ENCODE measurements around the gene NMRK1. TPM values are rescaled to one million over a fixed set of nuclear protein-coding genes. Genes with fewer than 3 reads are reported as not detected.

Gene NMRK1
- total RNA-seq (32.6 and 36.5 TPM in 2 replicates), polyA plus RNA-seq (17.4 and 24.3 TPM in 2 replicates), polyA minus RNA-seq (8.5 and 11.4 TPM in 2 replicates), Bru-seq, nascent RNA (percentile 62 among the genes with signal in this experiment), BruChase-seq, experiment 1, labeled RNA remaining after a 6-hour chase (percentile 67 among the genes with signal in this experiment), BruChase-seq, experiment 2, labeled RNA remaining after a 2-hour chase (percentile 72 among the genes with signal in this experiment)
- polyA plus RNA-seq (2011; cell fraction: cytosol; rRNA removed), result 22.9 and 29.4 TPM in 2 replicates
- polyA plus RNA-seq (2011; cell fraction: nucleus; rRNA removed), result 66.4 and 72.0 TPM in 2 replicates
- 12.1 and 17.9 TPM in 2 replicates for polyA plus RNA-seq (2012)
- polyA minus RNA-seq (2011; cell fraction: cytosol; rRNA and poly(A)+ RNA removed), result 3.9 TPM
- 16.8 and 22.8 TPM in 2 replicates for polyA minus RNA-seq (2011; cell fraction: nucleus; rRNA and poly(A)+ RNA removed)
- long read RNA-seq, transcript NMRK1-203 (10 exons, 2,050 nt), result minor isoform, 5 of 136 reads
- long read RNA-seq, transcript NMRK1-201 (9 exons, 1,185 nt), result major isoform, 41 of 136 reads
- long read RNA-seq, transcript NMRK1-205 (2 exons, 817 nt), result minor isoform, 31 of 136 reads
- long read RNA-seq, partial matches to known transcripts, result 19 of 136 reads
- long read RNA-seq, other reads (novel, unspliced or antisense), result 35 of 136 reads

DNA sequence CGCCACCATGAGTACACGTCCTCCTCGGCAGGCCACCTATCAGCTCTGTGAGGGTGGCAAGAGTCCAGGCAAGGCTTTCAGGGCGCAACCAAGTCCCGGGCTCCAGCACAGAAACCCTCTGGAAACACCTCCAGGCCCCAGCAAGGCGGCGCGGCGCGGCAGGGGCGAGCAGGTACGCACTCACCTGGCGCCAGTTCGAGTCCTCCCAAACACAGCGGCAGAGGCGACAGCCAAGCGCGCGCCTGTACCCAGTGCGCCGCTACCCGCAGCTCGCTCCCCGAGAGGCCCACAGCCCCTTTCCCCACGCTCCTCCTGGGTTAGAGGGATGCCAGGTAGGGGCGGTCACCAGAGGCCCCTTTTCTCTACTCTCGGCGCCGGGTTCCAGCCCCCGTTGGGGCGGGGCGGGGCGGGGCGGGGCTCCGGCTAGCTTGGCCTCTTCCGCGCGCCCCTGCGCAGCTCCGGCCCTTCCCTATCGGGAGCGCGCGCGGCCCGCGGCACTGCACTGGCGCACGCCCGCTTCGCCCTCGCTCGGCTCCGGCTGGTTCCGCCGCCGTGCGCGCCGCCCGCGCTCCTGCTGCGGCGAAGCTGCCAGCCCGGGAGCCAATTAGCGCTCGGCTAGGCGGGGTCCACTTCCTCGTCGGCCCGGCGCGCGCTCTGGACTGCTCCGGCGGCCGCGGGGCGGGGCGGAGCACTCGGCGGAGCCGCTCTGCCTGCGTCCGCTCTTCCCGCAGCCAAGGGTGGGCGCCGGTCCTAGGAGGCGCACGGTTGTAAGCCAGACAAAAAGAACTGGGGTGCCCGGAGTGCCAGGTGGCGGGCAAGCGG is at the start of gene NMRK1, which contains the start of gene OSTF1:
NMRK1 (minus strand) TSS at position 332 of the 822 bp plus-strand sequence. CDS start 5,040 bp downstream, outside the sequence.
OSTF1 (plus strand) TSS at position 691 of the 822 bp plus-strand sequence. CDS start 179 bp downstream, outside the sequence.
- FAIRE-seq, result peak; percentile 91
- BruUV-seq (replicated peaks), result TSS peak; percentile 75

More for the DNA sequence above, at the start of gene NMRK1, which contains the start of gene OSTF1:
- Histone ChIP-seq H3K4me1 (ENCODE audit: control insufficient read depth, extremely low read depth, insufficient read depth, low read length) (peaks cover 23% of the 10 kb centered on the region), H3K36me3 (ENCODE audit: control insufficient read depth in 2 of 2, extremely low read depth in 1 of 2, insufficient read depth in 2 of 2, low read length in 2 of 2) (no peaks in the 10 kb centered on the region), H3K27ac (ENCODE audit: insufficient read depth, low read depth, low read length) (peak within 1 kb of the TSS; percentile 83), H3K27me3 (ENCODE audit: control insufficient read depth in 2 of 2, insufficient read depth in 2 of 2, low read length in 2 of 2) (no peaks in the 10 kb centered on the region), H3K9me3 (replicated peaks; ENCODE audit: control insufficient read depth, insufficient read depth, low read length) (no peaks in the 10 kb centered on the region), H3K4me3 (replicated peaks in 1 of 3; ENCODE audit: insufficient read depth in 1 of 3, low read depth in 1 of 3, low read length in 3 of 3) (peak within 1 kb of the TSS; percentile 79 to 90 (median 87)), H2AFZ (ENCODE audit: low read depth, low read length) (peak within 1 kb of the TSS; percentile 91), H3K9me1 (replicated peaks; ENCODE audit: control insufficient read depth, extremely low read depth, insufficient read depth, low read length) (no peaks in the 10 kb centered on the region), H3K9ac (replicated peaks; ENCODE audit: extremely low read depth, insufficient read depth, low read length) (peak within 1 kb of the TSS; percentile 90), H4K20me1 (replicated peaks; ENCODE audit: control insufficient read depth, extremely low read depth, insufficient read depth, low read length) (peaks cover 2% of the 10 kb centered on the region), H3K4me2 (ENCODE audit: insufficient read depth, low read length) (peak within 1 kb of the TSS; percentile 89), H3K79me2 (ENCODE audit: control insufficient read depth, insufficient read depth, low read length) (peaks cover 43% of the 10 kb centered on the region)
- ChIA-PET CTCF (interaction anchor here (0.6 to 4.2 kb wide), 14 partner anchors 10 to 311 kb away, joined by 3 to 24 read pairs (median 4); partner anchors contain the start of genes C9orf40 and CARNMT1), POLR2A (interaction anchor here (0.5 to 2.0 kb wide), 4 partner anchors 13 to 82 kb away, joined by 3 to 11 read pairs (median 4); no protein-coding TSS in a partner anchor)
- intact Hi-C loops (cut with micrococcal nuclease), result loop anchor here (1.0 to 5.0 kb wide), 7 partner anchors 20 to 149 kb away; partner anchors contain the start of genes C9orf40 and CARNMT1
- dilution Hi-C loops (cut with MboI; ENCODE audit: extremely low pct_ligation_motif_present, low sequenced_read_pairs), result no loop called here
- peak; percentile 97 for DNase-seq (ENCODE audit: low read depth, low spot score)
- TF ChIP-seq POLR2A (IDR thresholded peaks at IDR 0.05; ENCODE audit: low read depth, low read length), result peak; percentile 41
- TF ChIP-seq EZH2 (IDR thresholded peaks at IDR 0.05; ENCODE audit: borderline replicate concordance, low read depth, low read length, severe bottlenecking), result no peak
- TF ChIP-seq, protein P1, sequence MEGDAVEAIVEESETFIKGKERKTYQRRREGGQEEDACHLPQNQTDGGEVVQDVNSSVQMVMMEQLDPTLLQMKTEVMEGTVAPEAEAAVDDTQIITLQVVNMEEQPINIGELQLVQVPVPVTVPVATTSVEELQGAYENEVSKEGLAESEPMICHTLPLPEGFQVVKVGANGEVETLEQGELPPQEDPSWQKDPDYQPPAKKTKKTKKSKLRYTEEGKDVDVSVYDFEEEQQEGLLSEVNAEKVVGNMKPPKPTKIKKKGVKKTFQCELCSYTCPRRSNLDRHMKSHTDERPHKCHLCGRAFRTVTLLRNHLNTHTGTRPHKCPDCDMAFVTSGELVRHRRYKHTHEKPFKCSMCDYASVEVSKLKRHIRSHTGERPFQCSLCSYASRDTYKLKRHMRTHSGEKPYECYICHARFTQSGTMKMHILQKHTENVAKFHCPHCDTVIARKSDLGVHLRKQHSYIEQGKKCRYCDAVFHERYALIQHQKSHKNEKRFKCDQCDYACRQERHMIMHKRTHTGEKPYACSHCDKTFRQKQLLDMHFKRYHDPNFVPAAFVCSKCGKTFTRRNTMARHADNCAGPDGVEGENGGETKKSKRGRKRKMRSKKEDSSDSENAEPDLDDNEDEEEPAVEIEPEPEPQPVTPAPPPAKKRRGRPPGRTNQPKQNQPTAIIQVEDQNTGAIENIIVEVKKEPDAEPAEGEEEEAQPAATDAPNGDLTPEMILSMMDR (IDR thresholded peaks at IDR 0.05; ENCODE audit: extremely low read depth in 1 of 2, insufficient read depth in 1 of 2, low read depth in 1 of 2, low read length in 2 of 2), result no peak
- TF ChIP-seq JUN (IDR thresholded peaks at IDR 0.05; ENCODE audit: borderline replicate concordance, insufficient read depth, insufficient read length, low read depth), result no peak
- TF ChIP-seq GATA2 (IDR thresholded peaks at IDR 0.05; ENCODE audit: insufficient read depth, insufficient read length, low read depth, low read length), result no peak
- TF ChIP-seq, protein P2, sequence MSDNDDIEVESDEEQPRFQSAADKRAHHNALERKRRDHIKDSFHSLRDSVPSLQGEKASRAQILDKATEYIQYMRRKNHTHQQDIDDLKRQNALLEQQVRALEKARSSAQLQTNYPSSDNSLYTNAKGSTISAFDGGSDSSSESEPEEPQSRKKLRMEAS (IDR thresholded peaks at IDR 0.05; ENCODE audit: insufficient read depth, insufficient read length), result no peak
- peak; percentile 11 for TF ChIP-seq POLR2AphosphoS5 (IDR thresholded peaks at IDR 0.05; ENCODE audit: insufficient read depth, low read depth, low read length)
- no peak for TF ChIP-seq MYC (IDR thresholded peaks at IDR 0.05; ENCODE audit: low read depth, low read length)
- no peak for TF ChIP-seq FOS (IDR thresholded peaks at IDR 0.05; ENCODE audit: borderline replicate concordance, insufficient read depth, low read length)

Data from endothelial cell of umbilical vein (primary cell).